HepG2 (cell line): Measurements from ENCODE around the gene REC114.

Experiments
- DPF2 ChIP-seq: sonication (generic); formaldehyde crosslinking; IDR thresholded peaks from 2 replicates; pipeline ENCODE4 v1.4.0; 2020; ENCODE audit warnings: mild to moderate bottlenecking, low read depth, missing genetic modification reagents, borderline replicate concordance
- ETV6 ChIP-seq: sonication (generic); formaldehyde crosslinking; conservative IDR thresholded peaks from 2 replicates; pipeline ENCODE4 v1.4.0; 2020; ENCODE audit warnings: missing genetic modification reagents
- HDAC6 ChIP-seq: fragments of 200-600 bp; sonication (generic); IDR thresholded peaks from 2 replicates; pipeline ENCODE4 v1.7.0; 2017; ENCODE audit warnings: mild to moderate bottlenecking, antibody characterized with exemption, low read length, low read depth
- HOXA3 ChIP-seq: sonication (generic); formaldehyde crosslinking; IDR thresholded peaks from 2 replicates; pipeline ENCODE4 v1.5.0; 2020; ENCODE audit warnings: missing genetic modification reagents
- NONO ChIP-seq, 2 experiments: fragments of 450-650 bp in 1 of 2; sonication (generic) in 1 of 2; formaldehyde crosslinking in 1 of 2; IDR thresholded peaks in 1 of 2; conservative IDR thresholded peaks in 1 of 2; 2 replicates each; pipeline versions ENCODE4 v1.6.1 to v1.8.0; 2017 to 2022; ENCODE audit warnings: mild to moderate bottlenecking in 1 of 2, missing genetic modification reagents in 1 of 2, moderate library complexity in 1 of 2
- PHF5A ChIP-seq: IDR thresholded peaks from one replicate; pipeline ENCODE4 v1.6.1; 2018; ENCODE audit warnings: low read depth, missing genetic modification reagents; ENCODE audit not compliant: unreplicated experiment
- SMARCC2 ChIP-seq: fragments of 450-650 bp; IDR thresholded peaks from 2 replicates; pipeline ENCODE4 v1.6.1; 2017; ENCODE audit warnings: antibody characterized with exemption, mild to moderate bottlenecking
- XBP1 ChIP-seq: sonication (generic); formaldehyde crosslinking; IDR thresholded peaks from 2 replicates; pipeline ENCODE4 v1.5.0; 2020; ENCODE audit warnings: missing genetic modification reagents
- TF ChIP-seq, protein P1 (sequence below): sonication (generic); formaldehyde crosslinking; IDR thresholded peaks from 2 replicates; pipeline ENCODE4 v1.4.0; 2020; ENCODE audit warnings: missing genetic modification reagents, borderline replicate concordance
- TF ChIP-seq, protein P2 (sequence below): IDR thresholded peaks from 2 replicates; pipeline ENCODE4 v1.6.1; 2012; ENCODE audit warnings: low read depth, low read length, improper control_type of control experiment
- TF ChIP-seq, protein P3 (sequence below): sonication (generic); formaldehyde crosslinking; IDR thresholded peaks from 2 replicates; pipeline ENCODE4 v1.8.0; 2022; ENCODE audit warnings: mild to moderate bottlenecking, missing genetic modification reagents, borderline replicate concordance
- TF ChIP-seq, protein P4 (sequence below): sonication (generic); formaldehyde crosslinking; IDR thresholded peaks from 2 replicates; pipeline ENCODE4 v1.8.0; 2022; ENCODE audit warnings: mild to moderate bottlenecking, missing genetic modification reagents; ENCODE audit not compliant: insufficient replicate concordance

DNA sequence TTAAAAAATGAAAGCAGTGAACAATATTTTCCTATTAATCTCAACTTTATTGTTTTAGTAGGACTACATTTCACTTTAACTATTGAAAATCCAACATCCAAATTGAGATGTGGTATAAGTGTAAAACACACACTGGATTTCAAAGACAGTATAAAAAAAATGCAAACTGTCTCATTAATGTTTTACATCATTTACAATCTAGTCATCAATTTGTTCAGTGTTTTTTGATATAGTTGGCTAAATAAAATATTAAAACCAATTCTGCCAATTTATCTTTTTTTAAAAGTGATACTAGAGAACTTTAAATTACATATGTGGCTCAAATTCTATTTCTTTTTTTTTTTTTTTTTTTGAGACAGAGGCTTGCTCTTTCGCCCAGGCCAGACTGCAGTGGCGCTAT is 95.2 kb downstream of the REC114 start:
- no peak for TF ChIP-seq NONO (IDR thresholded peaks at IDR 0.05)
- TF ChIP-seq NONO (CRISPR knock-in tag; conservative IDR thresholded peaks at IDR 0.05): no peak
- TF ChIP-seq SMARCC2: no peak
- TF ChIP-seq HOXA3 (CRISPR knock-in tag): no peak
- TF ChIP-seq, protein P1, sequence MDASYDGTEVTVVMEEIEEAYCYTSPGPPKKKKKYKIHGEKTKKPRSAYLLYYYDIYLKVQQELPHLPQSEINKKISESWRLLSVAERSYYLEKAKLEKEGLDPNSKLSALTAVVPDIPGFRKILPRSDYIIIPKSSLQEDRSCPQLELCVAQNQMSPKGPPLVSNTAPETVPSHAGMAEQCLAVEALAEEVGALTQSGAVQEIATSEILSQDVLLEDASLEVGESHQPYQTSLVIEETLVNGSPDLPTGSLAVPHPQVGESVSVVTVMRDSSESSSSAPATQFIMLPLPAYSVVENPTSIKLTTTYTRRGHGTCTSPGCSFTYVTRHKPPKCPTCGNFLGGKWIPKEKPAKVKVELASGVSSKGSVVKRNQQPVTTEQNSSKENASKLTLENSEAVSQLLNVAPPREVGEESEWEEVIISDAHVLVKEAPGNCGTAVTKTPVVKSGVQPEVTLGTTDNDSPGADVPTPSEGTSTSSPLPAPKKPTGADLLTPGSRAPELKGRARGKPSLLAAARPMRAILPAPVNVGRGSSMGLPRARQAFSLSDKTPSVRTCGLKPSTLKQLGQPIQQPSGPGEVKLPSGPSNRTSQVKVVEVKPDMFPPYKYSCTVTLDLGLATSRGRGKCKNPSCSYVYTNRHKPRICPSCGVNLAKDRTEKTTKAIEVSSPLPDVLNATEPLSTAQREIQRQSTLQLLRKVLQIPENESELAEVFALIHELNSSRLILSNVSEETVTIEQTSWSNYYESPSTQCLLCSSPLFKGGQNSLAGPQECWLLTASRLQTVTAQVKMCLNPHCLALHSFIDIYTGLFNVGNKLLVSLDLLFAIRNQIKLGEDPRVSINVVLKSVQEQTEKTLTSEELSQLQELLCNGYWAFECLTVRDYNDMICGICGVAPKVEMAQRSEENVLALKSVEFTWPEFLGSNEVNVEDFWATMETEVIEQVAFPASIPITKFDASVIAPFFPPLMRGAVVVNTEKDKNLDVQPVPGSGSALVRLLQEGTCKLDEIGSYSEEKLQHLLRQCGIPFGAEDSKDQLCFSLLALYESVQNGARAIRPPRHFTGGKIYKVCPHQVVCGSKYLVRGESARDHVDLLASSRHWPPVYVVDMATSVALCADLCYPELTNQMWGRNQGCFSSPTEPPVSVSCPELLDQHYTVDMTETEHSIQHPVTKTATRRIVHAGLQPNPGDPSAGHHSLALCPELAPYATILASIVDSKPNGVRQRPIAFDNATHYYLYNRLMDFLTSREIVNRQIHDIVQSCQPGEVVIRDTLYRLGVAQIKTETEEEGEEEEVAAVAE (CRISPR knock-in tag): no peak
- TF ChIP-seq, protein P2, sequence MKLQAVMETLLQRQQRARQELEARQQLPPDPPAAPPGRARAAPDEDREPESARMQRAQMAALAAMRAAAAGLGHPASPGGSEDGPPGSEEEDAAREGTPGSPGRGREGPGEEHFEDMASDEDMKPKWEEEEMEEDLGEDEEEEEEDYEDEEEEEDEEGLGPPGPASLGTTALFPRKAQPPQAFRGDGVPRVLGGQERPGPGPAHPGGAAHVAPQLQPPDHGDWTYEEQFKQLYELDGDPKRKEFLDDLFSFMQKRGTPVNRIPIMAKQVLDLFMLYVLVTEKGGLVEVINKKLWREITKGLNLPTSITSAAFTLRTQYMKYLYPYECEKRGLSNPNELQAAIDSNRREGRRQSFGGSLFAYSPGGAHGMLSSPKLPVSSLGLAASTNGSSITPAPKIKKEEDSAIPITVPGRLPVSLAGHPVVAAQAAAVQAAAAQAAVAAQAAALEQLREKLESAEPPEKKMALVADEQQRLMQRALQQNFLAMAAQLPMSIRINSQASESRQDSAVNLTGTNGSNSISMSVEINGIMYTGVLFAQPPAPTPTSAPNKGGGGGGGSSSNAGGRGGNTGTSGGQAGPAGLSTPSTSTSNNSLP: no peak
- no peak for TF ChIP-seq DPF2 (CRISPR knock-in tag)
- TF ChIP-seq PHF5A (CRISPR knock-in tag): no peak
- no peak for TF ChIP-seq XBP1
- no peak for TF ChIP-seq ETV6 (CRISPR knock-in tag)
- TF ChIP-seq, protein P3, sequence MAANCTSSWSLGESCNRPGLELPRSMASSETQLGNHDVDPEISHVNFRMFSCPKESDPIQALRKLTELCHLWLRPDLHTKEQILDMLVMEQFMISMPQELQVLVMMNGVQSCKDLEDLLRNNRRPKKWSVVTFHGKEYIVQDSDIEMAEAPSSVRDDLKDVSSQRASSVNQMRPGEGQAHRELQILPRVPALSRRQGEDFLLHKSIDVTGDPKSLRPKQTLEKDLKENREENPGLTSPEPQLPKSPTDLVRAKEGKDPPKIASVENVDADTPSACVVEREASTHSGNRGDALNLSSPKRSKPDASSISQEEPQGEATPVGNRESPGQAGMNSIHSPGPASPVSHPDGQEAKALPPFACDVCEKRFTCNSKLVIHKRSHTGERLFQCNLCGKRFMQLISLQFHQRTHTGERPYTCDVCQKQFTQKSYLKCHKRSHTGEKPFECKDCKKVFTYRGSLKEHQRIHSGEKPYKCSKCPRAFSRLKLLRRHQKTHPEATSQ: no peak
- TF ChIP-seq, protein P4, sequence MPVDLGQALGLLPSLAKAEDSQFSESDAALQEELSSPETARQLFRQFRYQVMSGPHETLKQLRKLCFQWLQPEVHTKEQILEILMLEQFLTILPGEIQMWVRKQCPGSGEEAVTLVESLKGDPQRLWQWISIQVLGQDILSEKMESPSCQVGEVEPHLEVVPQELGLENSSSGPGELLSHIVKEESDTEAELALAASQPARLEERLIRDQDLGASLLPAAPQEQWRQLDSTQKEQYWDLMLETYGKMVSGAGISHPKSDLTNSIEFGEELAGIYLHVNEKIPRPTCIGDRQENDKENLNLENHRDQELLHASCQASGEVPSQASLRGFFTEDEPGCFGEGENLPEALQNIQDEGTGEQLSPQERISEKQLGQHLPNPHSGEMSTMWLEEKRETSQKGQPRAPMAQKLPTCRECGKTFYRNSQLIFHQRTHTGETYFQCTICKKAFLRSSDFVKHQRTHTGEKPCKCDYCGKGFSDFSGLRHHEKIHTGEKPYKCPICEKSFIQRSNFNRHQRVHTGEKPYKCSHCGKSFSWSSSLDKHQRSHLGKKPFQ (CRISPR knock-in tag): no peak
- no peak for TF ChIP-seq HDAC6
